H9 (cell line): ENCODE results near the gene HOXA9. TPM values are rescaled to one million over a fixed set of nuclear protein-coding genes. Genes with fewer than 3 reads are reported as not detected.

Source experiments
- DNase-seq: peaks from one replicate; pipeline ENCODE4 v3.0.0-alpha.2; 2017
- H2AFZ ChIP-seq: one replicate; pipeline ENCODE4 v1.6.1; 2013; ENCODE audit warnings: mild to moderate bottlenecking, low read length, control low read depth, moderate library complexity
- H2AK5ac ChIP-seq: 2 replicates; pipeline ENCODE4 v1.6.1; 2013; ENCODE audit warnings: low read length, control low read depth, mixed read lengths; ENCODE audit not compliant: insufficient read length
- H2BK120ac ChIP-seq: one replicate; pipeline ENCODE4 v1.6.1; 2013; ENCODE audit warnings: low read depth, mild to moderate bottlenecking, low read length, control low read depth, inconsistent platforms; ENCODE audit not compliant: poor library complexity, severe bottlenecking
- H2BK12ac ChIP-seq: 2 replicates; pipeline ENCODE4 v1.6.1; 2013; ENCODE audit warnings: low read length, control low read depth, mixed read lengths, low read depth; ENCODE audit not compliant: insufficient read length
- H2BK15ac ChIP-seq: 2 replicates; pipeline ENCODE4 v1.6.1; 2013; ENCODE audit warnings: low read depth, low read length, control low read depth
- H2BK20ac ChIP-seq: one replicate; pipeline ENCODE4 v1.6.1; 2013; ENCODE audit warnings: low read depth, mild to moderate bottlenecking, low read length, control low read depth, inconsistent platforms; ENCODE audit not compliant: poor library complexity, severe bottlenecking
- H2BK5ac ChIP-seq: 2 replicates; pipeline ENCODE4 v1.6.1; 2013; ENCODE audit warnings: low read length, control low read depth, mixed read lengths; ENCODE audit not compliant: insufficient read length
- H3K14ac ChIP-seq: 2 replicates; pipeline ENCODE4 v1.6.1; 2013; ENCODE audit warnings: low read length, control low read depth; ENCODE audit not compliant: insufficient read depth
- H3K18ac ChIP-seq: 2 replicates; pipeline ENCODE4 v1.6.1; 2013; ENCODE audit warnings: low read depth, mild to moderate bottlenecking, mixed read lengths, low read length, control low read depth; ENCODE audit not compliant: insufficient read length
- H3K23ac ChIP-seq: 2 replicates; pipeline ENCODE4 v1.6.1; 2013; ENCODE audit warnings: low read length, control low read depth, mixed read lengths, low read depth; ENCODE audit not compliant: insufficient read length
- H3K23me2 ChIP-seq: 2 replicates; pipeline ENCODE4 v1.6.1; 2013; ENCODE audit warnings: low read depth, mild to moderate bottlenecking, mixed read lengths, low read length, control low read depth; ENCODE audit not compliant: insufficient read length, poor library complexity, severe bottlenecking
- H3K27ac ChIP-seq: 2 replicates; pipeline ENCODE4 v1.5.1; 2013; ENCODE audit warnings: low read length, control low read depth, mixed read lengths, low read depth; ENCODE audit not compliant: insufficient read length
- H3K27me3 ChIP-seq: 2 replicates; pipeline ENCODE4 v1.6.1; 2013; ENCODE audit warnings: low read length, control low read depth, inconsistent platforms; ENCODE audit not compliant: insufficient read depth
- H3K4ac ChIP-seq: 2 replicates; pipeline ENCODE4 v1.6.1; 2013; ENCODE audit warnings: low read depth, mild to moderate bottlenecking, control low read depth, inconsistent platforms, low read length, moderate library complexity
- H3K4me1 ChIP-seq: 2 replicates; pipeline ENCODE4 v1.6.1; 2013; ENCODE audit warnings: low read length, control low read depth, inconsistent platforms; ENCODE audit not compliant: insufficient read depth
- H3K4me2 ChIP-seq: 2 replicates; pipeline ENCODE4 v1.6.1; 2013; ENCODE audit warnings: low read length, control low read depth, mixed read lengths; ENCODE audit not compliant: insufficient read length, insufficient read depth
- H3K56ac ChIP-seq: 2 replicates; pipeline ENCODE4 v1.6.1; 2013; ENCODE audit warnings: low read depth, mild to moderate bottlenecking, mixed read lengths, low read length, control low read depth; ENCODE audit not compliant: insufficient read length
- H3K79me1 ChIP-seq: 2 replicates; pipeline ENCODE4 v1.6.1; 2013; ENCODE audit warnings: low read depth, mild to moderate bottlenecking, moderate library complexity, low read length, control low read depth, inconsistent platforms; ENCODE audit not compliant: insufficient read depth, poor library complexity, severe bottlenecking
- H3K79me2 ChIP-seq: 2 replicates; pipeline ENCODE4 v1.6.1; 2013; ENCODE audit warnings: low read length, control low read depth, inconsistent platforms; ENCODE audit not compliant: insufficient read depth
- H3K9ac ChIP-seq: 2 replicates; pipeline ENCODE4 v1.6.1; 2013; ENCODE audit warnings: low read length, control low read depth, mixed read lengths; ENCODE audit not compliant: insufficient read length; ENCODE audit errors: extremely low read depth
- H3K9me3 ChIP-seq: one replicate; pipeline ENCODE4 v1.6.1; 2013; ENCODE audit warnings: low read depth, low read length, inconsistent platforms; ENCODE audit not compliant: control insufficient read depth
- H3T11ph ChIP-seq: one replicate; pipeline ENCODE4 v1.6.1; 2013; ENCODE audit warnings: mild to moderate bottlenecking, low read length, control low read depth, inconsistent platforms
- H4K20me1 ChIP-seq: one replicate; pipeline ENCODE4 v1.6.1; 2013; ENCODE audit not compliant: control insufficient read depth, insufficient read length, insufficient read depth
- H4K5ac ChIP-seq: 2 replicates; pipeline ENCODE4 v1.6.1; 2013; ENCODE audit warnings: low read depth, mild to moderate bottlenecking, mixed read lengths, low read length, control low read depth; ENCODE audit not compliant: insufficient read length
- H4K8ac ChIP-seq: replicated peaks from 2 replicates; pipeline ENCODE4 v1.6.1; 2013; ENCODE audit warnings: low read length, control low read depth, mixed read lengths, low read depth; ENCODE audit not compliant: insufficient read length
- H4K91ac ChIP-seq: 2 replicates; pipeline ENCODE4 v1.6.1; 2013; ENCODE audit warnings: low read depth, mild to moderate bottlenecking, moderate library complexity, mixed read lengths, low read length, control low read depth; ENCODE audit not compliant: insufficient read length
- H3K27ac Mint-ChIP-seq, 3 experiments: 2 replicates in 2 of 3; 3 replicates in 1 of 3; pipeline ENCODE4 v1.8.0; 2020 to 2021; ENCODE audit warnings: mixed read lengths in 3 of 3, mild to moderate bottlenecking in 1 of 3, moderate library complexity in 1 of 3
- H3K27me3 Mint-ChIP-seq: 2 replicates; pipeline ENCODE4 v1.8.0; 2021; ENCODE audit warnings: low read depth, mild to moderate bottlenecking, moderate library complexity, mixed read lengths
- H3K36me3 Mint-ChIP-seq, 3 experiments: 2 replicates in 2 of 3; 3 replicates in 1 of 3; pipeline ENCODE4 v1.8.0; 2020 to 2021; ENCODE audit warnings: low read depth in 3 of 3, mixed read lengths in 3 of 3; ENCODE audit not compliant: insufficient read depth in 1 of 3
- H3K4me1 Mint-ChIP-seq, 2 experiments: 2 replicates each; pipeline ENCODE4 v1.8.0; 2020; ENCODE audit warnings: mixed read lengths in 2 of 2
- H3K4me3 Mint-ChIP-seq, 2 experiments: 2 replicates in 1 of 2; 3 replicates in 1 of 2; pipeline ENCODE4 v1.8.0; 2020 to 2021; ENCODE audit warnings: mild to moderate bottlenecking in 2 of 2, mixed read lengths in 2 of 2, moderate library complexity in 1 of 2
- H3K9me3 Mint-ChIP-seq, 2 experiments: 2 replicates in 1 of 2; 3 replicates in 1 of 2; pipeline ENCODE4 v1.8.0; 2020; ENCODE audit warnings: mild to moderate bottlenecking in 2 of 2, mixed read lengths in 2 of 2, moderate library complexity in 1 of 2
- WGBS: extraction: QIAGEN DNeasy Blood & Tissue Kit; methylation state at CpG from one replicate; pipeline ENCODE4 v1.1.7; 2013; ENCODE audit warnings: missing lambda C conversion rate, low lambda C conversion rate, mixed read lengths; ENCODE audit not compliant: insufficient read length; ENCODE audit errors: extremely low coverage; 5-methylcytosine and 5-hydroxymethylcytosine counted together
- total RNA-seq: library from RNA; stranded (reverse); gene quantifications from 2 replicates; pipeline ENCODE4 v1.2.1, GENCODE V29; 2021
- TF ChIP-seq, protein P1 (sequence below): fragments of 200-600 bp; sonication (generic); conservative IDR thresholded peaks from 3 replicates; pipeline ENCODE4 v1.8.0; 2021; ENCODE audit warnings: antibody characterized with exemption, mild to moderate bottlenecking

HOXA9 gene
- total RNA-seq, 1 experiment from 2014 or later, result not detected

DNA sequence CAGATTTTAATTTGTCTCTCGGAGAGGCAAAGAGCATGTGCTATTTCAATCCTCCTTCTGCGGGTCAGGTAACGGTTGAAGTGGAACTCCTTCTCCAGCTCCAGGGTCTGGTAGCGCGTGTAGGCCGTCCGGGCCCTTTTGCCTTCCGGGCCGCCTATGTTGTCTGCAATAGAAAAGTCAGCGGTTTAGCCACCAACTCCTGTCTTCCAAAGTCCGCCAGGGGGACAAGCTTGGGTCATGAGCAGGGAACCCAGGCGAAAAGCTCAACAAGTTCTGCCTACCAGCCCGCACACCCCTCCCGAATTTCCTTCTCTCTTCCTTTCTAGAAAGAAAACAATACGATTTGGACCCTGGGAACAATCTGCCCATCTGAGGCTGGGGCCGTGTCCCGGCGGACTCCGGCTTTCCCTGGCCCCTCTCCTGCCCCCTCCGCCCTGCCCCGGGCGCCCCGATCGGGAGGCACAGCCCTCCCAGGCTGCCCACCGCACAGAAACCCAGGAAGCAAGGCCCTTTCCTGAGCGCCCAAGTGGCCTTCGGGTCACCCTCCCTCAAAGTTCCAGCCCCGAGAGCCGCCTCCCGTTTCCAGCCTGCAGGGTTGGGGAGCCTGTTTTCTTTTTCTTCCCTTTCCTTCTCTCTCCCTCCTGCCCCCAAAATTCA lies 23.3 kb downstream of the HOXA9 start:
- H3K14ac ChIP-seq, result no peak overlapping the region
- no peaks in the 10 kb centered on the region; a peak in 2 of 7 replicates for H3K36me3 Mint-ChIP-seq
- H2BK120ac ChIP-seq, result no peak overlapping the region
- TF ChIP-seq, protein P1, sequence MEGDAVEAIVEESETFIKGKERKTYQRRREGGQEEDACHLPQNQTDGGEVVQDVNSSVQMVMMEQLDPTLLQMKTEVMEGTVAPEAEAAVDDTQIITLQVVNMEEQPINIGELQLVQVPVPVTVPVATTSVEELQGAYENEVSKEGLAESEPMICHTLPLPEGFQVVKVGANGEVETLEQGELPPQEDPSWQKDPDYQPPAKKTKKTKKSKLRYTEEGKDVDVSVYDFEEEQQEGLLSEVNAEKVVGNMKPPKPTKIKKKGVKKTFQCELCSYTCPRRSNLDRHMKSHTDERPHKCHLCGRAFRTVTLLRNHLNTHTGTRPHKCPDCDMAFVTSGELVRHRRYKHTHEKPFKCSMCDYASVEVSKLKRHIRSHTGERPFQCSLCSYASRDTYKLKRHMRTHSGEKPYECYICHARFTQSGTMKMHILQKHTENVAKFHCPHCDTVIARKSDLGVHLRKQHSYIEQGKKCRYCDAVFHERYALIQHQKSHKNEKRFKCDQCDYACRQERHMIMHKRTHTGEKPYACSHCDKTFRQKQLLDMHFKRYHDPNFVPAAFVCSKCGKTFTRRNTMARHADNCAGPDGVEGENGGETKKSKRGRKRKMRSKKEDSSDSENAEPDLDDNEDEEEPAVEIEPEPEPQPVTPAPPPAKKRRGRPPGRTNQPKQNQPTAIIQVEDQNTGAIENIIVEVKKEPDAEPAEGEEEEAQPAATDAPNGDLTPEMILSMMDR, result peak; percentile 40; the same call in 2 of the 3 replicates
- no peak overlapping the region for H2BK20ac ChIP-seq
- no peak overlapping the region for H2BK12ac ChIP-seq
- H3K56ac ChIP-seq, result no peak overlapping the region
- no peak overlapping the region for H4K8ac ChIP-seq
- no peaks in the 10 kb centered on the region for H3K4me1 ChIP-seq
- no CpG with 5 or more reads among the region's 30 CpGs for WGBS
- DNase-seq, result peak; percentile 67
- H4K91ac ChIP-seq, result no peak overlapping the region
- peaks cover 98% of the 10 kb centered on the region for H3K27me3 ChIP-seq
- H3K4me3 Mint-ChIP-seq, result peak overlapping the region; percentile 58 to 77
- H3K4ac ChIP-seq, result no peak overlapping the region
- H3K9me3 Mint-ChIP-seq, result peaks cover 11 to 26% of the 10 kb centered on the region in 2 experiments
- no peak overlapping the region for H2AFZ ChIP-seq
- H3K23me2 ChIP-seq, result peaks cover 10% of the 10 kb centered on the region
- H3T11ph ChIP-seq, result no peak overlapping the region
- no peak overlapping the region for H4K5ac ChIP-seq
- no peak overlapping the region for H3K18ac ChIP-seq
- peaks cover 7 to 16% of the 10 kb centered on the region in 2 experiments for H3K4me1 Mint-ChIP-seq
- H3K27ac ChIP-seq, result no peak overlapping the region
- H3K27me3 Mint-ChIP-seq, result peaks cover 100% of the 10 kb centered on the region
- no peak overlapping the region for H2BK15ac ChIP-seq
- H2AK5ac ChIP-seq, result no peak overlapping the region
- no peaks in the 10 kb centered on the region for H3K79me1 ChIP-seq
- H3K79me2 ChIP-seq, result no peaks in the 10 kb centered on the region
- no peak overlapping the region for H3K9ac ChIP-seq
- no peak overlapping the region for H2BK5ac ChIP-seq
- no peaks in the 10 kb centered on the region for H3K9me3 ChIP-seq
- no peaks in the 10 kb centered on the region for H4K20me1 ChIP-seq
- H3K27ac Mint-ChIP-seq, result no peak overlapping the region
- peak overlapping the region; percentile 65 for H3K4me2 ChIP-seq
- H3K23ac ChIP-seq, result no peak overlapping the region
